Thyroid gland (tissue), 4 donors: ENCODE results near the gene SELENOT.

Source experiments
- CTCF ChIP-seq, 6 experiments: fragments of 200-600 bp in 3 of 6; fragments of 450-650 bp in 3 of 6; sonication (generic) in 3 of 6; IDR thresholded peaks; one replicate each; pipeline ENCODE4 v1.5.1; 2016 to 2019; ENCODE audit warnings: antibody characterized with exemption in 6 of 6, mild to moderate bottlenecking in 2 of 6, inconsistent platforms in 1 of 6, moderate library complexity in 1 of 6
- POLR2A ChIP-seq, 2 donors: fragments of 450-650 bp; IDR thresholded peaks; one replicate each; pipeline ENCODE4 v1.6.1; 2017; ENCODE audit warnings: antibody characterized with exemption in 2 of 2, mild to moderate bottlenecking in 2 of 2, moderate library complexity in 1 of 2

- no peak for TF ChIP-seq CTCF (IDR thresholded peaks at IDR 0.05)
- no peak for TF ChIP-seq POLR2A (IDR thresholded peaks at IDR 0.05)
Observed at GRCh38 chr3:150555859-150556436, 47.2 kb upstream of the SELENOT start.
